Dermis microvascular lymphatic vessel endothelial cell (primary cell): ENCODE measurements around the gene CHN2. TPM values are rescaled to one million over a fixed set of nuclear protein-coding genes. Genes with fewer than 3 reads are reported as not detected.
A peak's percentile ranks its signal among the peaks of the same experiment; 100 is the strongest.

Source experiments
- DNase-seq, 2 donors: peaks; one replicate each; pipeline versions ENCODE4 v3.0.0 to v3.0.0-alpha.2; 2010; ENCODE audit warnings: low read depth in 2 of 2
- total RNA-seq: library from RNA; depleted of rRNA; stranded (reverse); fragments of >200 nt; gene quantifications from 2 replicates; pipeline ENCODE4 v1.2.1, GENCODE V29; 2014

The CHN2 gene
- total RNA-seq, 1 donor from 2014 or later = 0.90 TPM

GRCh38 chr7:29282819-29283414 lies 88.3 kb downstream of the CHN2 start:
- no peak for DNase-seq

GRCh38 chr7:29284696-29285443 lies 90.3 kb downstream of the CHN2 start:
- no peak for DNase-seq

GRCh38 chr7:29285444-29285793 lies 90.8 kb downstream of the CHN2 start:
- DNase-seq = no peak

GRCh38 chr7:29285861-29286260 lies 91.3 kb downstream of the CHN2 start:
- DNase-seq = no peak

GRCh38 chr7:29287366-29287765 lies 92.8 kb downstream of the CHN2 start:
- DNase-seq = peak in 1 of 2 donors; percentile 66

- no peak for DNase-seq
These were observed 93.9 kb downstream of the CHN2 start for GRCh38 chr7:29288181-29289091.

- no peak for DNase-seq
These were observed 94.8 kb downstream of the CHN2 start for GRCh38 chr7:29289156-29290021.

- no peak for DNase-seq
These were observed 96.3 kb downstream of the CHN2 start for GRCh38 chr7:29290829-29291228.

GRCh38 chr7:29291723-29292618 lies 97.4 kb downstream of the CHN2 start:
- no peak for DNase-seq

GRCh38 chr7:29292886-29293658 lies 98.5 kb downstream of the CHN2 start:
- DNase-seq = no peak

- DNase-seq = no peak
These were observed 101.8 kb downstream of the CHN2 start for GRCh38 chr7:29296421-29296820.

- DNase-seq = no peak
These were observed 102.8 kb downstream of the CHN2 start for GRCh38 chr7:29297194-29297890.

- no peak for DNase-seq
These were observed 104.5 kb downstream of the CHN2 start for GRCh38 chr7:29299086-29299485.

- no peak for DNase-seq
These were observed 105.5 kb downstream of the CHN2 start for GRCh38 chr7:29300026-29300480.

- no peak for DNase-seq
These were observed 106.1 kb downstream of the CHN2 start for GRCh38 chr7:29300649-29301048.

- DNase-seq = no peak
These were observed 108.3 kb downstream of the CHN2 start for GRCh38 chr7:29302666-29303395.

- peak; percentile 11 to 97 for DNase-seq
These were observed 110.2 kb downstream of the CHN2 start for GRCh38 chr7:29304756-29305155.
